WERI-Rb-1 (cell line): ENCODE measurements around the gene ZNF511.

ENCODE experiments used
- DNase-seq: peaks from one replicate; pipeline ENCODE4 v3.0.0-alpha.2; 2020
- H3K27ac ChIP-seq: fragments of 250-450 bp; sonication (Bioruptor Pico); 2 replicates; pipeline ENCODE4 v1.5.1; 2020; ENCODE audit warnings: mild to moderate bottlenecking, moderate library complexity
- H3K27me3 ChIP-seq: fragments of 250-450 bp; sonication (Bioruptor Pico); 2 replicates; pipeline ENCODE4 v1.5.1; 2021; ENCODE audit warnings: mild to moderate bottlenecking, low read depth, moderate library complexity; ENCODE audit not compliant: insufficient read depth, severe bottlenecking
- H3K36me3 ChIP-seq: fragments of 250-450 bp; sonication (Bioruptor Pico); 2 replicates; pipeline ENCODE4 v1.5.1; 2020; ENCODE audit warnings: mild to moderate bottlenecking, moderate library complexity
- H3K4me3 ChIP-seq: 2 replicates; pipeline ENCODE4 v1.5.1; 2011; ENCODE audit warnings: low read depth, mild to moderate bottlenecking, control low read depth, low read length
- H3K9me3 ChIP-seq: fragments of 250-450 bp; sonication (Bioruptor Pico); 2 replicates; pipeline ENCODE4 v1.5.1; 2021; ENCODE audit warnings: mild to moderate bottlenecking, moderate library complexity; ENCODE audit not compliant: severe bottlenecking
- CTCF ChIP-seq: IDR thresholded peaks from 2 replicates; pipeline ENCODE4 v1.5.1; 2011; ENCODE audit warnings: low read depth, mild to moderate bottlenecking, control low read depth, inconsistent platforms, low read length

The ZNF511 gene

GRCh38 chr10:133268532-133268931 lies 40.2 kb upstream of the ZNF511 start:
- H3K27me3 ChIP-seq, result no peaks in the 10 kb centered on the region
- H3K4me3 ChIP-seq, result no peak overlapping the region
- no peak for DNase-seq
- no peaks in the 10 kb centered on the region for H3K36me3 ChIP-seq
- no peak overlapping the region for H3K27ac ChIP-seq
- H3K9me3 ChIP-seq, result no peaks in the 10 kb centered on the region
- TF ChIP-seq CTCF, result no peak

- Histone ChIP-seq H3K4me3 (no peak overlapping the region), H3K9me3 (no peaks in the 10 kb centered on the region), H3K36me3 (no peaks in the 10 kb centered on the region), H3K27ac (no peak overlapping the region), H3K27me3 (no peaks in the 10 kb centered on the region)
- TF ChIP-seq CTCF, result no peak
- no peak for DNase-seq
Measured at GRCh38 chr10:133269367-133269766, 39.3 kb upstream of the ZNF511 start.

GRCh38 chr10:133270204-133270603 lies 38.5 kb upstream of the ZNF511 start:
- Histone ChIP-seq H3K36me3 (no peaks in the 10 kb centered on the region), H3K4me3 (no peak overlapping the region), H3K27ac (no peak overlapping the region), H3K9me3 (no peaks in the 10 kb centered on the region), H3K27me3 (no peaks in the 10 kb centered on the region)
- TF ChIP-seq CTCF, result no peak
- DNase-seq, result no peak

GRCh38 chr10:133270773-133271297 lies 37.9 kb upstream of the ZNF511 start:
- H3K36me3 ChIP-seq, result no peaks in the 10 kb centered on the region
- no peak for TF ChIP-seq CTCF
- no peak for DNase-seq

GRCh38 chr10:133271521-133272300 lies 37.0 kb upstream of the ZNF511 start:
- Histone ChIP-seq H3K27me3 (peaks cover 10% of the 10 kb centered on the region), H3K36me3 (no peaks in the 10 kb centered on the region), H3K4me3 (no peak overlapping the region), H3K27ac (no peak overlapping the region), H3K9me3 (no peaks in the 10 kb centered on the region)
- TF ChIP-seq CTCF, result no peak
- DNase-seq, result no peak

More at GRCh38 chr10:133270773-133271297, 37.9 kb upstream of the ZNF511 start:
- H3K27ac ChIP-seq, result no peak overlapping the region
- peaks cover 2% of the 10 kb centered on the region for H3K27me3 ChIP-seq
- H3K9me3 ChIP-seq, result no peaks in the 10 kb centered on the region
- H3K4me3 ChIP-seq, result no peak overlapping the region
